GM12878 (cell line): ENCODE results near the gene SLC28A1. TPM values are rescaled to one million over a fixed set of nuclear protein-coding genes. Genes with fewer than 3 reads are reported as not detected.

Source experiments
- CBFB ChIP-seq: IDR thresholded peaks from 2 replicates; pipeline ENCODE4 v1.6.1; 2016; ENCODE audit warnings: antibody characterized with exemption, low read depth
- CHD2 ChIP-seq: IDR thresholded peaks from 2 replicates; pipeline ENCODE4 v1.6.1; 2011; ENCODE audit warnings: low read depth, low read length, improper control_type of control experiment, borderline replicate concordance
- ESRRA ChIP-seq: IDR thresholded peaks from 2 replicates; pipeline ENCODE4 v1.6.1; 2012; ENCODE audit warnings: mild to moderate bottlenecking, low read length, improper control_type of control experiment
- HDAC6 ChIP-seq: fragments of 200-600 bp; sonication (generic); IDR thresholded peaks from one replicate; pipeline ENCODE4 v1.8.0; 2017; ENCODE audit warnings: antibody characterized with exemption; ENCODE audit not compliant: unreplicated experiment
- IKZF1 ChIP-seq: fragments of 450-650 bp; conservative IDR thresholded peaks from 2 replicates; pipeline ENCODE4 v1.6.1; 2017; ENCODE audit warnings: antibody characterized with exemption, mild to moderate bottlenecking
- POU2F2 ChIP-seq: IDR thresholded peaks from 3 replicates; pipeline ENCODE4 v1.6.1; 2011; ENCODE audit warnings: low read depth, mild to moderate bottlenecking, low read length, borderline replicate concordance
- SMC3 ChIP-seq: IDR thresholded peaks from 2 replicates; pipeline ENCODE4 v1.6.1; 2011; ENCODE audit warnings: low read length, improper control_type of control experiment, borderline replicate concordance
- ZBED1 ChIP-seq: IDR thresholded peaks from 2 replicates; pipeline ENCODE4 v1.6.1; 2016; ENCODE audit warnings: borderline replicate concordance
- ZNF24 ChIP-seq: fragments of 450-650 bp; IDR thresholded peaks from 2 replicates; pipeline ENCODE4 v1.6.1; 2017; ENCODE audit warnings: antibody characterized with exemption, mild to moderate bottlenecking
- polyA plus RNA-seq, 11 experiments: library from polyadenylated mRNA; depleted of rRNA in 4 of 11; unstranded in 6 of 11; stranded (reverse) in 5 of 11; fragments of >200 nt; fragmentation: Nextera tagmentation in 4 of 11; fragmentation: Illumina TruSeq in 1 of 11; extraction: Ambion mirVana in 4 of 11; extraction: Trizol in 1 of 11; gene quantifications; 1 replicate in 1 of 11; 2 replicates in 10 of 11; pipeline versions ENCODE4 v1.2.1 to v1.2.3, GENCODE V29; 2011 to 2016; ENCODE audit warnings: inconsistent platforms in 2 of 11, missing spikeins in 2 of 11, low read depth in 1 of 11
- total RNA-seq, 4 experiments: library from RNA; depleted of rRNA in 3 of 4; stranded (reverse); fragments of >200 nt in 3 of 4; fragmentation: Illumina TruSeq in 1 of 4; extraction: Trizol in 1 of 4; gene quantifications; 2 replicates each; pipeline versions ENCODE4 v1.2.1 to v1.2.3, GENCODE V29; 2013 to 2021
- TF ChIP-seq, protein P1 (sequence below): fragments of 450-650 bp; IDR thresholded peaks from 2 replicates; pipeline ENCODE4 v1.6.1; 2017; ENCODE audit warnings: mild to moderate bottlenecking, moderate library complexity
- TF ChIP-seq, protein P2 (sequence below): IDR thresholded peaks from 2 replicates; pipeline ENCODE4 v1.6.1; 2011; ENCODE audit warnings: borderline replicate concordance, low read depth, mild to moderate bottlenecking, moderate library complexity, low read length; ENCODE audit not compliant: insufficient read depth, poor library complexity, severe bottlenecking
- TF ChIP-seq, protein P3 (sequence below): fragments of 450-650 bp; IDR thresholded peaks from 2 replicates; pipeline ENCODE4 v1.6.1; 2017; ENCODE audit warnings: mild to moderate bottlenecking, moderate library complexity
- TF ChIP-seq, protein P4 (sequence below): IDR thresholded peaks from 2 replicates; pipeline ENCODE4 v1.6.1; 2011; ENCODE audit warnings: low read depth, mild to moderate bottlenecking, low read length, moderate library complexity, borderline replicate concordance; ENCODE audit errors: extremely low read depth
- TF ChIP-seq, protein P5 (sequence below): fragments of 450-650 bp; IDR thresholded peaks from 2 replicates; pipeline ENCODE4 v1.6.1; 2016; ENCODE audit warnings: mild to moderate bottlenecking, moderate library complexity, borderline replicate concordance

SLC28A1 gene
- total and polyA plus RNA-seq, 10 of the 15 experiments (the other 5 are each of a cell fraction or from before 2014, with no cell fraction given) = not detected

DNA sequence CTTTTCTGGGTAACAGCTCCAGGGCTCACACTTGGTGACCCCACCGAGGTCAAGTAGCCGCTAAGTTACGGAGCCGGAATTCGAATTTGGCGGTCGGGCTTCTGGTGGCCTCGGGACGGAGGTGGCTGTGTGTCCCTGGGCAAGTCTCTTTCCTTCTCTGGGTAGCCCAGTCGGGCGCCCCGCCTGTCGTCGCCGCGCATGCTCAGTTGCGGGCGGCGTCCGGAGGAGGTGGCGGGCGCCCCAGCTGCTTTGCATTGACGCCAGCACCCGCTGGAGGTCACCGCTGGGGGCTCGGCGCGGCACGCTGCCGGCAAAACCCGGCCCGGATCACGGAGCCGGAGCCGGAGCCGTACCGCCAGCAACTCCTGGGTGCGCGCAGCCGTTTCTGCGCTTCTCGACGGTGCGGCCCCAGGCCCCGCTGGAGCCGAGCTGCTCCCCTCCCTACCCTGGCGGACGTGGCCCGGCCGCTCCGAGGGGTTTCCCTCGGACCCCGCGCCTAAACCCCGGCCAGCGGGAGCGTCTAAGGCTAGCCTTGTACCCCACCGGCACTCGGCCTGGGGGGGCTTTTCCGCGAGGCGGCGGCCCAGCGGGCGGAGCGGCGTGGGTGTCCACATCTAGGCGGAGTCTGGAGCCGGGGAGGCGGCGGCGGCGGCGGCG lies 96.7 kb downstream of the SLC28A1 start (continued):
- TF ChIP-seq, protein P1, sequence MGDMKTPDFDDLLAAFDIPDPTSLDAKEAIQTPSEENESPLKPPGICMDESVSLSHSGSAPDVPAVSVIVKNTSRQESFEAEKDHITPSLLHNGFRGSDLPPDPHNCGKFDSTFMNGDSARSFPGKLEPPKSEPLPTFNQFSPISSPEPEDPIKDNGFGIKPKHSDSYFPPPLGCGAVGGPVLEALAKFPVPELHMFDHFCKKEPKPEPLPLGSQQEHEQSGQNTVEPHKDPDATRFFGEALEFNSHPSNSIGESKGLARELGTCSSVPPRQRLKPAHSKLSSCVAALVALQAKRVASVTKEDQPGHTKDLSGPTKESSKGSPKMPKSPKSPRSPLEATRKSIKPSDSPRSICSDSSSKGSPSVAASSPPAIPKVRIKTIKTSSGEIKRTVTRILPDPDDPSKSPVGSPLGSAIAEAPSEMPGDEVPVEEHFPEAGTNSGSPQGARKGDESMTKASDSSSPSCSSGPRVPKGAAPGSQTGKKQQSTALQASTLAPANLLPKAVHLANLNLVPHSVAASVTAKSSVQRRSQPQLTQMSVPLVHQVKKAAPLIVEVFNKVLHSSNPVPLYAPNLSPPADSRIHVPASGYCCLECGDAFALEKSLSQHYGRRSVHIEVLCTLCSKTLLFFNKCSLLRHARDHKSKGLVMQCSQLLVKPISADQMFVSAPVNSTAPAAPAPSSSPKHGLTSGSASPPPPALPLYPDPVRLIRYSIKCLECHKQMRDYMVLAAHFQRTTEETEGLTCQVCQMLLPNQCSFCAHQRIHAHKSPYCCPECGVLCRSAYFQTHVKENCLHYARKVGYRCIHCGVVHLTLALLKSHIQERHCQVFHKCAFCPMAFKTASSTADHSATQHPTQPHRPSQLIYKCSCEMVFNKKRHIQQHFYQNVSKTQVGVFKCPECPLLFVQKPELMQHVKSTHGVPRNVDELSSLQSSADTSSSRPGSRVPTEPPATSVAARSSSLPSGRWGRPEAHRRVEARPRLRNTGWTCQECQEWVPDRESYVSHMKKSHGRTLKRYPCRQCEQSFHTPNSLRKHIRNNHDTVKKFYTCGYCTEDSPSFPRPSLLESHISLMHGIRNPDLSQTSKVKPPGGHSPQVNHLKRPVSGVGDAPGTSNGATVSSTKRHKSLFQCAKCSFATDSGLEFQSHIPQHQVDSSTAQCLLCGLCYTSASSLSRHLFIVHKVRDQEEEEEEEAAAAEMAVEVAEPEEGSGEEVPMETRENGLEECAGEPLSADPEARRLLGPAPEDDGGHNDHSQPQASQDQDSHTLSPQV = no peak
- TF ChIP-seq ZNF24 (peak; percentile 55; the same call in 1 of the 2 replicates), ZBED1 (no peak), POU2F2 (peak; percentile 97), CBFB (peak; percentile 57), ESRRA (peak; percentile 70; the same call in 1 of the 2 replicates), HDAC6 (peak; percentile 54), IKZF1 (peak; percentile 100), CHD2 (peak; percentile 74), SMC3 (no peak)
- TF ChIP-seq, protein P2, sequence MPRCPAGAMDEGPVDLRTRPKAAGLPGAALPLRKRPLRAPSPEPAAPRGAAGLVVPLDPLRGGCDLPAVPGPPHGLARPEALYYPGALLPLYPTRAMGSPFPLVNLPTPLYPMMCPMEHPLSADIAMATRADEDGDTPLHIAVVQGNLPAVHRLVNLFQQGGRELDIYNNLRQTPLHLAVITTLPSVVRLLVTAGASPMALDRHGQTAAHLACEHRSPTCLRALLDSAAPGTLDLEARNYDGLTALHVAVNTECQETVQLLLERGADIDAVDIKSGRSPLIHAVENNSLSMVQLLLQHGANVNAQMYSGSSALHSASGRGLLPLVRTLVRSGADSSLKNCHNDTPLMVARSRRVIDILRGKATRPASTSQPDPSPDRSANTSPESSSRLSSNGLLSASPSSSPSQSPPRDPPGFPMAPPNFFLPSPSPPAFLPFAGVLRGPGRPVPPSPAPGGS = peak; percentile 50
- TF ChIP-seq, protein P3, sequence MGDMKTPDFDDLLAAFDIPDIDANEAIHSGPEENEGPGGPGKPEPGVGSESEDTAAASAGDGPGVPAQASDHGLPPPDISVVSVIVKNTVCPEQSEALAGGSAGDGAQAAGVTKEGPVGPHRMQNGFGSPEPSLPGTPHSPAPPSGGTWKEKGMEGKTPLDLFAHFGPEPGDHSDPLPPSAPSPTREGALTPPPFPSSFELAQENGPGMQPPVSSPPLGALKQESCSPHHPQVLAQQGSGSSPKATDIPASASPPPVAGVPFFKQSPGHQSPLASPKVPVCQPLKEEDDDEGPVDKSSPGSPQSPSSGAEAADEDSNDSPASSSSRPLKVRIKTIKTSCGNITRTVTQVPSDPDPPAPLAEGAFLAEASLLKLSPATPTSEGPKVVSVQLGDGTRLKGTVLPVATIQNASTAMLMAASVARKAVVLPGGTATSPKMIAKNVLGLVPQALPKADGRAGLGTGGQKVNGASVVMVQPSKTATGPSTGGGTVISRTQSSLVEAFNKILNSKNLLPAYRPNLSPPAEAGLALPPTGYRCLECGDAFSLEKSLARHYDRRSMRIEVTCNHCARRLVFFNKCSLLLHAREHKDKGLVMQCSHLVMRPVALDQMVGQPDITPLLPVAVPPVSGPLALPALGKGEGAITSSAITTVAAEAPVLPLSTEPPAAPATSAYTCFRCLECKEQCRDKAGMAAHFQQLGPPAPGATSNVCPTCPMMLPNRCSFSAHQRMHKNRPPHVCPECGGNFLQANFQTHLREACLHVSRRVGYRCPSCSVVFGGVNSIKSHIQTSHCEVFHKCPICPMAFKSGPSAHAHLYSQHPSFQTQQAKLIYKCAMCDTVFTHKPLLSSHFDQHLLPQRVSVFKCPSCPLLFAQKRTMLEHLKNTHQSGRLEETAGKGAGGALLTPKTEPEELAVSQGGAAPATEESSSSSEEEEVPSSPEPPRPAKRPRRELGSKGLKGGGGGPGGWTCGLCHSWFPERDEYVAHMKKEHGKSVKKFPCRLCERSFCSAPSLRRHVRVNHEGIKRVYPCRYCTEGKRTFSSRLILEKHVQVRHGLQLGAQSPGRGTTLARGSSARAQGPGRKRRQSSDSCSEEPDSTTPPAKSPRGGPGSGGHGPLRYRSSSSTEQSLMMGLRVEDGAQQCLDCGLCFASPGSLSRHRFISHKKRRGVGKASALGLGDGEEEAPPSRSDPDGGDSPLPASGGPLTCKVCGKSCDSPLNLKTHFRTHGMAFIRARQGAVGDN = no peak
- TF ChIP-seq, protein P4, sequence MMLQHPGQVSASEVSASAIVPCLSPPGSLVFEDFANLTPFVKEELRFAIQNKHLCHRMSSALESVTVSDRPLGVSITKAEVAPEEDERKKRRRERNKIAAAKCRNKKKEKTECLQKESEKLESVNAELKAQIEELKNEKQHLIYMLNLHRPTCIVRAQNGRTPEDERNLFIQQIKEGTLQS = no peak
- TF ChIP-seq, protein P5, sequence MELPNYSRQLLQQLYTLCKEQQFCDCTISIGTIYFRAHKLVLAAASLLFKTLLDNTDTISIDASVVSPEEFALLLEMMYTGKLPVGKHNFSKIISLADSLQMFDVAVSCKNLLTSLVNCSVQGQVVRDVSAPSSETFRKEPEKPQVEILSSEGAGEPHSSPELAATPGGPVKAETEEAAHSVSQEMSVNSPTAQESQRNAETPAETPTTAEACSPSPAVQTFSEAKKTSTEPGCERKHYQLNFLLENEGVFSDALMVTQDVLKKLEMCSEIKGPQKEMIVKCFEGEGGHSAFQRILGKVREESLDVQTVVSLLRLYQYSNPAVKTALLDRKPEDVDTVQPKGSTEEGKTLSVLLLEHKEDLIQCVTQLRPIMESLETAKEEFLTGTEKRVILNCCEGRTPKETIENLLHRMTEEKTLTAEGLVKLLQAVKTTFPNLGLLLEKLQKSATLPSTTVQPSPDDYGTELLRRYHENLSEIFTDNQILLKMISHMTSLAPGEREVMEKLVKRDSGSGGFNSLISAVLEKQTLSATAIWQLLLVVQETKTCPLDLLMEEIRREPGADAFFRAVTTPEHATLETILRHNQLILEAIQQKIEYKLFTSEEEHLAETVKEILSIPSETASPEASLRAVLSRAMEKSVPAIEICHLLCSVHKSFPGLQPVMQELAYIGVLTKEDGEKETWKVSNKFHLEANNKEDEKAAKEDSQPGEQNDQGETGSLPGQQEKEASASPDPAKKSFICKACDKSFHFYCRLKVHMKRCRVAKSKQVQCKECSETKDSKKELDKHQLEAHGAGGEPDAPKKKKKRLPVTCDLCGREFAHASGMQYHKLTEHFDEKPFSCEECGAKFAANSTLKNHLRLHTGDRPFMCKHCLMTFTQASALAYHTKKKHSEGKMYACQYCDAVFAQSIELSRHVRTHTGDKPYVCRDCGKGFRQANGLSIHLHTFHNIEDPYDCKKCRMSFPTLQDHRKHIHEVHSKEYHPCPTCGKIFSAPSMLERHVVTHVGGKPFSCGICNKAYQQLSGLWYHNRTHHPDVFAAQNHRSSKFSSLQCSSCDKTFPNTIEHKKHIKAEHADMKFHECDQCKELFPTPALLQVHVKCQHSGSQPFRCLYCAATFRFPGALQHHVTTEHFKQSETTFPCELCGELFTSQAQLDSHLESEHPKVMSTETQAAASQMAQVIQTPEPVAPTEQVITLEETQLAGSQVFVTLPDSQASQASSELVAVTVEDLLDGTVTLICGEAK = 0 out of 2 replicates have a peak, but pooled peaks have one; percentile 15
